GM21528 (cell line): Measurements from ENCODE around the gene MB.
"Not testable (repeated sequence)": the region's sequence is repeated elsewhere in the genome, so short reads cannot be mapped to it uniquely, and the experiment has no call there.

Experiments
- ATAC-seq: cut with Tn5 transposase; IDR thresholded peaks from one replicate; pipeline ENCODE4 v1.9.1; 2021; ENCODE audit warnings: mild to moderate bottlenecking, moderate library complexity; ENCODE audit not compliant: unreplicated experiment, low FRiP score

The MB gene

GRCh38 chr22:35617137-35617755, at the start of gene MB:
TSS of gene MB (minus strand) at chr22:35617329. CDS start at chr22:35617257, 72 bp downstream.
- no peak for ATAC-seq

GRCh38 chr22:35666699-35667098, 49.6 kb upstream of the MB start:
- not testable (repeated sequence) for ATAC-seq

- no peak for ATAC-seq
Observed at GRCh38 chr22:35664955-35665587, 47.9 kb upstream of the MB start.

GRCh38 chr22:35663371-35663770, 46.2 kb upstream of the MB start:
- no peak for ATAC-seq

- no peak for ATAC-seq
Observed at GRCh38 chr22:35662914-35663313, 45.8 kb upstream of the MB start.

GRCh38 chr22:35661464-35661863, 44.3 kb upstream of the MB start:
- no peak for ATAC-seq

GRCh38 chr22:35660291-35661127, 43.4 kb upstream of the MB start:
- no peak for ATAC-seq

GRCh38 chr22:35657571-35658312, 40.6 kb upstream of the MB start:
- no peak for ATAC-seq

GRCh38 chr22:35656284-35656752, 39.2 kb upstream of the MB start:
- no peak for ATAC-seq

GRCh38 chr22:35653824-35654223, 36.7 kb upstream of the MB start:
- ATAC-seq: no peak

GRCh38 chr22:35651085-35651484, 34.0 kb upstream of the MB start:
- no peak for ATAC-seq

- no peak for ATAC-seq
Observed at GRCh38 chr22:35649636-35650250, 32.6 kb upstream of the MB start.

- no peak for ATAC-seq
Observed at GRCh38 chr22:35649026-35649553, 32.0 kb upstream of the MB start.

GRCh38 chr22:35648066-35649025, 31.2 kb upstream of the MB start, which contains the start of gene APOL6:
TSS of gene APOL6 (plus strand) at chr22:35648446. CDS start at chr22:35656426, 7,980 bp downstream.
- ATAC-seq: no peak

- no peak for ATAC-seq
Observed at GRCh38 chr22:35645646-35646045, 28.5 kb upstream of the MB start.

GRCh38 chr22:35643991-35644390, 26.9 kb upstream of the MB start:
- no peak for ATAC-seq

GRCh38 chr22:35642305-35642741, 25.2 kb upstream of the MB start:
- no peak for ATAC-seq

- ATAC-seq: no peak
Observed at GRCh38 chr22:35641494-35642120, 24.5 kb upstream of the MB start.
